SK-N-MC (cell line): ENCODE results near the gene ASTL.

Source experiments
- EZH2 ChIP-seq: fragments of 200-600 bp; sonication (generic); IDR thresholded peaks from one replicate; pipeline ENCODE4 v1.6.1; 2017; ENCODE audit warnings: antibody characterized with exemption
- FOXP2 ChIP-seq: optimal IDR thresholded peaks from 2 replicates; pipeline ENCODE3; 2011; ENCODE audit warnings: mild to moderate bottlenecking, moderate library complexity; ENCODE audit not compliant: insufficient read depth; ENCODE audit errors: extremely low read length, control extremely low read depth
- POLR2AphosphoS5 ChIP-seq: IDR thresholded peaks from 2 replicates; pipeline ENCODE4 v1.6.1; 2012; ENCODE audit warnings: mild to moderate bottlenecking, low read depth, low read length, borderline replicate concordance

DNA sequence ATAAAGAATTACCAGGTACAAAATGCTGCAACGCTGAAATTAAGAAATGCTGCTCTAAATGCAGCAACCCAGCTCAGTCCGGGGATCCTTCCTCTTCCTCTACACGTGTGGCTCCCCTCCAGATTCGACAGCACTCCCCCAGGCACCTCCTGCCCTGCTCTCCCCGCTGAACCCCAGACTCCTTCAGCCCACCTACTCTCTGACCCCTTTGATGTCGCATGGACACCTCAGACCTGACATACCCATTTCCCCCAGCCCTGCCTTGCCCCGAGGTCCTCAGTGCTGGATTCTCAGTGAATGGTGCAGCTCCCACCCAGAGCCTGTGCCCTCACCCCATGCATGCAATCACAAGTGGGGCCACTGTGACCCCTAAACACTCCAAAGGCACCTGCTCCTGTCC lies 17.3 kb downstream of the ASTL start:
- TF ChIP-seq EZH2 (no peak), POLR2AphosphoS5 (no peak), FOXP2 (no peak)
